ENCODE measurements around the gene RBBP4. TPM values are rescaled to one million over a fixed set of nuclear protein-coding genes. Genes with fewer than 3 reads are reported as not detected.
A peak's percentile ranks its signal among the peaks of the same experiment; 100 is the strongest.

RBBP4 gene
- total and polyA plus RNA-seq, 2 of the 13 experiments (the other 11 are each of a cell fraction or from before 2014, with no cell fraction given): 64.4 to 166 TPM

DNA sequence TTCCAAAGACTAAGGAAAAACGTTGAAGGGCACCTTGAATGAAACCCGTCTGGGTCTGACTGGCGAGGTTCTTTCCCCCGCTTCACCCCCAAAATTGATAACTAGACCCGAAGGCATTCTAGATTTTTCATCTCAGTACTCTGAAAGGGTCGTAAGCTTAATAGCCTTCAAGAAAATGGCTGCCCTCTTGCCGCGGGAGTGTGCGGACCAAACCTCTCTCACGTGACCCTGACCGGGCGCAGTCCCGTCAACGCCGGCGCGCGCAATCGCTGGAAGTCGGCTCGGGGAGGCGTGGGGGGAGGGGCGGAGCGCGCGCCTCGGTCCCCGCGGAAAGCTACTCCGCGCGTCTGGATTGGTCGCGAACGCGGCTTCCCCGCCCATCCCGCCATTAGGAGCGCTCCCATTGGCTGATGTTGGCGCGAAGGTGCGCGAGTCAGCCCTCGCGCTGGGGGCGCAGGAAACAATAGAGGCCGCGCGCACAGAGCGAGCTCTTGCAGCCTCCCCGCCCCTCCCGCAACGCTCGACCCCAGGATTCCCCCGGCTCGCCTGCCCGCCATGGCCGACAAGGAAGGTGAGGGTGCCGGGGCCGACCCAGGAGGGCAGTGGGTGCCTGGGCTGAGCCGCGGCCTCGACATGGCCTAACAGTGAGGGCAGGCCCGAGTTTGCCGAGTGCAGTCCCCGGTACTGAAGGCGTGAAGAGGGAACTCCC is at the start of gene RBBP4 (continued):
- TF ChIP-seq, protein P1, sequence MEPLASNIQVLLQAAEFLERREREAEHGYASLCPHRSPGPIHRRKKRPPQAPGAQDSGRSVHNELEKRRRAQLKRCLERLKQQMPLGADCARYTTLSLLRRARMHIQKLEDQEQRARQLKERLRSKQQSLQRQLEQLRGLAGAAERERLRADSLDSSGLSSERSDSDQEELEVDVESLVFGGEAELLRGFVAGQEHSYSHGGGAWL (CRISPR knock-in tag; IDR thresholded peaks at IDR 0.05): peak; percentile 91
- TF ChIP-seq FOXA1 (IDR thresholded peaks at IDR 0.05): no peak
- TF ChIP-seq FOXA1 (CRISPR knock-in tag; IDR thresholded peaks at IDR 0.05): no peak
- TF ChIP-seq, protein P2, sequence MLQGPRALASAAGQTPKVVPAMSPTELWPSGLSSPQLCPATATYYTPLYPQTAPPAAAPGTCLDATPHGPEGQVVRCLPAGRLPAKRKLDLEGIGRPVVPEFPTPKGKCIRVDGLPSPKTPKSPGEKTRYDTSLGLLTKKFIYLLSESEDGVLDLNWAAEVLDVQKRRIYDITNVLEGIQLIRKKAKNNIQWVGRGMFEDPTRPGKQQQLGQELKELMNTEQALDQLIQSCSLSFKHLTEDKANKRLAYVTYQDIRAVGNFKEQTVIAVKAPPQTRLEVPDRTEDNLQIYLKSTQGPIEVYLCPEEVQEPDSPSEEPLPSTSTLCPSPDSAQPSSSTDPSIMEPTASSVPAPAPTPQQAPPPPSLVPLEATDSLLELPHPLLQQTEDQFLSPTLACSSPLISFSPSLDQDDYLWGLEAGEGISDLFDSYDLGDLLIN (CRISPR knock-in tag; IDR thresholded peaks at IDR 0.05; ENCODE audit: borderline replicate concordance): peak; percentile 93; the same call in 1 of the 2 replicates
- TF ChIP-seq ZNF792 (CRISPR knock-in tag; IDR thresholded peaks at IDR 0.05): peak; percentile 18; the same call in 1 of the 2 replicates
- TF ChIP-seq RBAK (CRISPR knock-in tag; IDR thresholded peaks at IDR 0.05): no peak
- peak; percentile 68 for TF ChIP-seq ZIK1 (CRISPR knock-in tag; IDR thresholded peaks at IDR 0.05; ENCODE audit: borderline replicate concordance, low read depth)
- no peak for TF ChIP-seq SSRP1 (CRISPR knock-in tag; IDR thresholded peaks at IDR 0.05)
- TF ChIP-seq ZNF260 (CRISPR knock-in tag; IDR thresholded peaks at IDR 0.05; ENCODE audit: borderline replicate concordance, low read depth): no peak
- TF ChIP-seq XRCC5 (optimal IDR thresholded peaks at IDR 0.05; ENCODE audit: low read length): no peak
- TF ChIP-seq ZNF781 (CRISPR knock-in tag; IDR thresholded peaks at IDR 0.05; ENCODE audit: borderline replicate concordance, not compliant biosample characterization): peak; percentile 97
- TF ChIP-seq HOXA3 (CRISPR knock-in tag; IDR thresholded peaks at IDR 0.05): peak; percentile 94
- TF ChIP-seq SETDB1 (CRISPR knock-in tag; IDR thresholded peaks at IDR 0.05; ENCODE audit: borderline replicate concordance): no peak
- TF ChIP-seq, protein P3, sequence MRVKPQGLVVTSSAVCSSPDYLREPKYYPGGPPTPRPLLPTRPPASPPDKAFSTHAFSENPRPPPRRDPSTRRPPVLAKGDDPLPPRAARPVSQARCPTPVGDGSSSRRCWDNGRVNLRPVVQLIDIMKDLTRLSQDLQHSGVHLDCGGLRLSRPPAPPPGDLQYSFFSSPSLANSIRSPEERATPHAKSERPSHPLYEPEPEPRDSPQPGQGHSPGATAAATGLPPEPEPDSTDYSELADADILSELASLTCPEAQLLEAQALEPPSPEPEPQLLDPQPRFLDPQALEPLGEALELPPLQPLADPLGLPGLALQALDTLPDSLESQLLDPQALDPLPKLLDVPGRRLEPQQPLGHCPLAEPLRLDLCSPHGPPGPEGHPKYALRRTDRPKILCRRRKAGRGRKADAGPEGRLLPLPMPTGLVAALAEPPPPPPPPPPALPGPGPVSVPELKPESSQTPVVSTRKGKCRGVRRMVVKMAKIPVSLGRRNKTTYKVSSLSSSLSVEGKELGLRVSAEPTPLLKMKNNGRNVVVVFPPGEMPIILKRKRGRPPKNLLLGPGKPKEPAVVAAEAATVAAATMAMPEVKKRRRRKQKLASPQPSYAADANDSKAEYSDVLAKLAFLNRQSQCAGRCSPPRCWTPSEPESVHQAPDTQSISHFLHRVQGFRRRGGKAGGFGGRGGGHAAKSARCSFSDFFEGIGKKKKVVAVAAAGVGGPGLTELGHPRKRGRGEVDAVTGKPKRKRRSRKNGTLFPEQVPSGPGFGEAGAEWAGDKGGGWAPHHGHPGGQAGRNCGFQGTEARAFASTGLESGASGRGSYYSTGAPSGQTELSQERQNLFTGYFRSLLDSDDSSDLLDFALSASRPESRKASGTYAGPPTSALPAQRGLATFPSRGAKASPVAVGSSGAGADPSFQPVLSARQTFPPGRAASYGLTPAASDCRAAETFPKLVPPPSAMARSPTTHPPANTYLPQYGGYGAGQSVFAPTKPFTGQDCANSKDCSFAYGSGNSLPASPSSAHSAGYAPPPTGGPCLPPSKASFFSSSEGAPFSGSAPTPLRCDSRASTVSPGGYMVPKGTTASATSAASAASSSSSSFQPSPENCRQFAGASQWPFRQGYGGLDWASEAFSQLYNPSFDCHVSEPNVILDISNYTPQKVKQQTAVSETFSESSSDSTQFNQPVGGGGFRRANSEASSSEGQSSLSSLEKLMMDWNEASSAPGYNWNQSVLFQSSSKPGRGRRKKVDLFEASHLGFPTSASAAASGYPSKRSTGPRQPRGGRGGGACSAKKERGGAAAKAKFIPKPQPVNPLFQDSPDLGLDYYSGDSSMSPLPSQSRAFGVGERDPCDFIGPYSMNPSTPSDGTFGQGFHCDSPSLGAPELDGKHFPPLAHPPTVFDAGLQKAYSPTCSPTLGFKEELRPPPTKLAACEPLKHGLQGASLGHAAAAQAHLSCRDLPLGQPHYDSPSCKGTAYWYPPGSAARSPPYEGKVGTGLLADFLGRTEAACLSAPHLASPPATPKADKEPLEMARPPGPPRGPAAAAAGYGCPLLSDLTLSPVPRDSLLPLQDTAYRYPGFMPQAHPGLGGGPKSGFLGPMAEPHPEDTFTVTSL (CRISPR knock-in tag; IDR thresholded peaks at IDR 0.05; ENCODE audit: borderline replicate concordance): no peak; the same call in 1 of the 2 replicates
- TF ChIP-seq, protein P4, sequence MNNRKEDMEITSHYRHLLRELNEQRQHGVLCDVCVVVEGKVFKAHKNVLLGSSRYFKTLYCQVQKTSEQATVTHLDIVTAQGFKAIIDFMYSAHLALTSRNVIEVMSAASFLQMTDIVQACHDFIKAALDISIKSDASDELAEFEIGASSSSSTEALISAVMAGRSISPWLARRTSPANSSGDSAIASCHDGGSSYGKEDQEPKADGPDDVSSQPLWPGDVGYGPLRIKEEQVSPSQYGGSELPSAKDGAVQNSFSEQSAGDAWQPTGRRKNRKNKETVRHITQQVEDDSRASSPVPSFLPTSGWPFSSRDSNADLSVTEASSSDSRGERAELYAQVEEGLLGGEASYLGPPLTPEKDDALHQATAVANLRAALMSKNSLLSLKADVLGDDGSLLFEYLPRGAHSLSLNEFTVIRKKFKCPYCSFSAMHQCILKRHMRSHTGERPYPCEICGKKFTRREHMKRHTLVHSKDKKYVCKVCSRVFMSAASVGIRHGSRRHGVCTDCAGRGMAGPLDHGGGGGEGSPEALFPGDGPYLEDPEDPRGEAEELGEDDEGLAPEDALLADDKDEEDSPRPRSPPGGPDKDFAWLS (CRISPR knock-in tag; IDR thresholded peaks at IDR 0.05; ENCODE audit: borderline replicate concordance): no peak
- no peak for TF ChIP-seq PAF1 (CRISPR knock-in tag; IDR thresholded peaks at IDR 0.05)
- TF ChIP-seq, protein P5, sequence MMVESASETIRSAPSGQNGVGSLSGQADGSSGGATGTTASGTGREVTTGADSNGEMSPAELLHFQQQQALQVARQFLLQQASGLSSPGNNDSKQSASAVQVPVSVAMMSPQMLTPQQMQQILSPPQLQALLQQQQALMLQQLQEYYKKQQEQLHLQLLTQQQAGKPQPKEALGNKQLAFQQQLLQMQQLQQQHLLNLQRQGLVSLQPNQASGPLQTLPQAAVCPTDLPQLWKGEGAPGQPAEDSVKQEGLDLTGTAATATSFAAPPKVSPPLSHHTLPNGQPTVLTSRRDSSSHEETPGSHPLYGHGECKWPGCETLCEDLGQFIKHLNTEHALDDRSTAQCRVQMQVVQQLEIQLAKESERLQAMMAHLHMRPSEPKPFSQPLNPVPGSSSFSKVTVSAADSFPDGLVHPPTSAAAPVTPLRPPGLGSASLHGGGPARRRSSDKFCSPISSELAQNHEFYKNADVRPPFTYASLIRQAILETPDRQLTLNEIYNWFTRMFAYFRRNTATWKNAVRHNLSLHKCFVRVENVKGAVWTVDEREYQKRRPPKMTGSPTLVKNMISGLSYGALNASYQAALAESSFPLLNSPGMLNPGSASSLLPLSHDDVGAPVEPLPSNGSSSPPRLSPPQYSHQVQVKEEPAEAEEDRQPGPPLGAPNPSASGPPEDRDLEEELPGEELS (CRISPR knock-in tag; IDR thresholded peaks at IDR 0.05): peak; percentile 53; the same call in 1 of the 2 replicates
- TF ChIP-seq ZNF33A (CRISPR knock-in tag; IDR thresholded peaks at IDR 0.05; ENCODE audit: borderline replicate concordance): 0 out of 2 replicates have a peak, but pooled peaks have one; percentile 12
